NB4 (cell line): ENCODE measurements around the gene C14orf132.

Experiments
- TF ChIP-seq, protein P1 (sequence below): IDR thresholded peaks from one replicate; pipeline ENCODE4 v1.5.1; 2012; ENCODE audit warnings: low read depth, low read length
- TF ChIP-seq, protein P2 (sequence below): IDR thresholded peaks from 2 replicates; pipeline ENCODE4 v1.6.1; 2011; ENCODE audit warnings: low read depth, low read length

DNA sequence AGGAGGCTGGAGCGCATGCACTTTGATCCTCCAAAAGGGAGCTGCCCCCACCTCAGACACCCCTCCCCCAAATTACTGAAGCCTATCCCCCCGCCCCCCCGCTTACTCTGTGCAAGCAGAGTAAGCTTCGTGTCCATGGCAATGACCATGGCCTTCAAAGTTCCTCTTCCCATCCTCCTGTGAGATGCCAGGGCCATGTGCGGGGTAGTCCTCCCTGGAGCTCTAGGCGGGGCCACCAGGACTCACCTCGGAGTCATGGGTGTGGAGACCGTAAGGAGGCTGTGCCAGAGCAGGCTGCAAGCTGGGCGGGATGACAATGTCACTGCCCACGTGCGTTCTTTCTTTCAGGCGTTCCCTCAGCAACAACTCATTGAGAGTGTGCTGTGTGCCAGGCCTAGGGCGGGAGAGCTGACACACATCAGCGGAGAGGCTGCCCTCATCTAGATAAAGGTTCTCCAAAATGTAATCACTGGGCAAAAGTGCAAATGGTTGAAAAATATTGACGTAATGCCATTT, 66.8 kb downstream of the C14orf132 start:
- TF ChIP-seq, protein P1, sequence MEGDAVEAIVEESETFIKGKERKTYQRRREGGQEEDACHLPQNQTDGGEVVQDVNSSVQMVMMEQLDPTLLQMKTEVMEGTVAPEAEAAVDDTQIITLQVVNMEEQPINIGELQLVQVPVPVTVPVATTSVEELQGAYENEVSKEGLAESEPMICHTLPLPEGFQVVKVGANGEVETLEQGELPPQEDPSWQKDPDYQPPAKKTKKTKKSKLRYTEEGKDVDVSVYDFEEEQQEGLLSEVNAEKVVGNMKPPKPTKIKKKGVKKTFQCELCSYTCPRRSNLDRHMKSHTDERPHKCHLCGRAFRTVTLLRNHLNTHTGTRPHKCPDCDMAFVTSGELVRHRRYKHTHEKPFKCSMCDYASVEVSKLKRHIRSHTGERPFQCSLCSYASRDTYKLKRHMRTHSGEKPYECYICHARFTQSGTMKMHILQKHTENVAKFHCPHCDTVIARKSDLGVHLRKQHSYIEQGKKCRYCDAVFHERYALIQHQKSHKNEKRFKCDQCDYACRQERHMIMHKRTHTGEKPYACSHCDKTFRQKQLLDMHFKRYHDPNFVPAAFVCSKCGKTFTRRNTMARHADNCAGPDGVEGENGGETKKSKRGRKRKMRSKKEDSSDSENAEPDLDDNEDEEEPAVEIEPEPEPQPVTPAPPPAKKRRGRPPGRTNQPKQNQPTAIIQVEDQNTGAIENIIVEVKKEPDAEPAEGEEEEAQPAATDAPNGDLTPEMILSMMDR, result no peak
- TF ChIP-seq, protein P2, sequence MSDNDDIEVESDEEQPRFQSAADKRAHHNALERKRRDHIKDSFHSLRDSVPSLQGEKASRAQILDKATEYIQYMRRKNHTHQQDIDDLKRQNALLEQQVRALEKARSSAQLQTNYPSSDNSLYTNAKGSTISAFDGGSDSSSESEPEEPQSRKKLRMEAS, result no peak
